GM12878 (cell line): Measurements from ENCODE around the gene ETV6. TPM values are rescaled to one million over a fixed set of nuclear protein-coding genes. Genes with fewer than 3 reads are reported as not detected.

Experiments
- ATAC-seq: fragments of 200-7000 bp; cut with Tn5 transposase; 3 replicates; pipeline ENCODE4 v1.9.1; 2020; ENCODE audit warnings: mild to moderate bottlenecking, moderate library complexity
- BruUV-seq: library from RNA; stranded (reverse); fragments of 400-500 nt; replicated peaks from 2 replicates; lab custom pipeline; 2021; lab: Mats Ljungman, UMichigan
- CTCF ChIA-PET: fragments of 300-600 bp; sonication (Branson Sonifier 250); formaldehyde crosslinking; extraction: SDS; loops from one replicate; lab custom pipeline; 2021; ENCODE audit warnings: inconsistent platforms; lab: Yijun Ruan, JAX
- POLR2A ChIA-PET: fragments of 350-600 bp; formaldehyde crosslinking; extraction: SDS; loops from one replicate; lab custom pipeline; 2021; ENCODE audit warnings: inconsistent platforms; lab: Charles Lee
- RAD21 ChIA-PET: fragments of 300-600 bp; sonication (Branson Sonifier 250); formaldehyde crosslinking; loops from one replicate; lab custom pipeline; 2023; ENCODE audit warnings: antibody characterized with exemption; ENCODE audit not compliant: unreplicated experiment; lab: Charles Lee
- SMC1A ChIA-PET: fragments of 300-600 bp; sonication (Branson Sonifier 250); formaldehyde crosslinking; loops from one replicate; lab custom pipeline; 2023; ENCODE audit not compliant: unreplicated experiment, uncharacterized antibody; lab: Charles Lee
- DNase-seq: peaks from one replicate; pipeline ENCODE4 v3.0.0-alpha.2; 2011; ENCODE audit warnings: low read depth, low spot score
- FAIRE-seq: peaks from 3 replicates; lab custom pipeline; 2011; peaks lifted over from hg19 to GRCh38; lab: Jason Lieb, UNC
- H2AFZ ChIP-seq: 2 replicates; pipeline ENCODE4 v1.6.0; 2011; ENCODE audit warnings: low read depth, low read length, control low read depth; ENCODE audit not compliant: control insufficient read depth
- H3K27ac ChIP-seq: 2 replicates; pipeline ENCODE4 v1.5.1; 2011; ENCODE audit warnings: control low read depth; ENCODE audit not compliant: control insufficient read depth, insufficient read depth
- H3K27me3 ChIP-seq, 2 experiments: replicated peaks in 1 of 2; 2 replicates each; pipeline versions ENCODE4 v1.6.0 to v1.6.1; 2011; ENCODE audit warnings: low read length in 1 of 2; ENCODE audit not compliant: control insufficient read depth in 2 of 2, insufficient read depth in 2 of 2
- H3K36me3 ChIP-seq, 2 experiments: 2 replicates each; pipeline ENCODE4 v1.5.1; 2011; ENCODE audit warnings: low read length in 1 of 2; ENCODE audit not compliant: control insufficient read depth in 2 of 2, insufficient read depth in 2 of 2
- H3K4me1 ChIP-seq: 2 replicates; pipeline ENCODE4 v1.6.1; 2011; ENCODE audit warnings: mild to moderate bottlenecking, low read length, moderate library complexity, mixed read lengths; ENCODE audit not compliant: control insufficient read depth, insufficient read depth
- H3K4me2 ChIP-seq: 2 replicates; pipeline ENCODE4 v1.6.0; 2011; ENCODE audit warnings: control low read depth; ENCODE audit not compliant: control insufficient read depth, insufficient read depth
- H3K4me3 ChIP-seq: fragments of 200-600 bp; sonication (generic); 2 replicates; pipeline ENCODE4 v1.5.1; 2016
- H3K79me2 ChIP-seq: 2 replicates; pipeline ENCODE4 v1.6.0; 2011; ENCODE audit warnings: low read length; ENCODE audit not compliant: control insufficient read depth, insufficient read depth
- H3K9ac ChIP-seq: 2 replicates; pipeline ENCODE4 v1.8.0; 2011; ENCODE audit warnings: low read length, control low read depth, mixed read lengths; ENCODE audit not compliant: control insufficient read depth, insufficient read depth
- H3K9me3 ChIP-seq: replicated peaks from 3 replicates; pipeline ENCODE4 v1.5.1; 2011; ENCODE audit warnings: mild to moderate bottlenecking, low read length; ENCODE audit not compliant: control insufficient read depth, insufficient read depth
- H4K20me1 ChIP-seq: 2 replicates; pipeline ENCODE4 v1.6.0; 2011; ENCODE audit not compliant: control insufficient read depth, insufficient read depth
- ATF7 ChIP-seq: fragments of 450-650 bp; IDR thresholded peaks from 2 replicates; pipeline ENCODE4 v1.6.1; 2016; ENCODE audit warnings: low read depth, mild to moderate bottlenecking
- BACH1 ChIP-seq: fragments of 450-650 bp; IDR thresholded peaks from 2 replicates; pipeline ENCODE4 v1.6.1; 2017; ENCODE audit warnings: mild to moderate bottlenecking, borderline replicate concordance
- CREM ChIP-seq: IDR thresholded peaks from 2 replicates; pipeline ENCODE4 v1.6.1; 2014; ENCODE audit warnings: antibody characterized with exemption, low read depth
- HCFC1 ChIP-seq: fragments of 150-350 bp; IDR thresholded peaks from 2 replicates; pipeline ENCODE4 v1.6.1; 2014; ENCODE audit warnings: low read length
- PRDM15 ChIP-seq: fragments of 450-650 bp; formaldehyde crosslinking; IDR thresholded peaks from 2 replicates; pipeline ENCODE4 v1.4.0; 2020; ENCODE audit warnings: mild to moderate bottlenecking, moderate library complexity
- RUNX3 ChIP-seq: IDR thresholded peaks from 2 replicates; pipeline ENCODE4 v1.6.1; 2012; ENCODE audit warnings: low read length, inconsistent platforms
- SMC3 ChIP-seq: IDR thresholded peaks from 2 replicates; pipeline ENCODE4 v1.6.1; 2011; ENCODE audit warnings: low read length, improper control_type of control experiment, borderline replicate concordance
- TAF1 ChIP-seq: IDR thresholded peaks from 2 replicates; pipeline ENCODE4 v1.6.1; 2011; ENCODE audit warnings: mild to moderate bottlenecking, low read depth, low read length, borderline replicate concordance
- ZBED1 ChIP-seq: IDR thresholded peaks from 2 replicates; pipeline ENCODE4 v1.6.1; 2016; ENCODE audit warnings: borderline replicate concordance
- ZNF622 ChIP-seq: fragments of 450-650 bp; IDR thresholded peaks from 2 replicates; pipeline ENCODE4 v1.6.1; 2017; ENCODE audit warnings: mild to moderate bottlenecking, inconsistent platforms
- WGBS: methylation state at CpG from one replicate; pipeline ENCODE4 v1.1.6; 2016; ENCODE audit warnings: low lambda C conversion rate; ENCODE audit not compliant: insufficient replicate concordance, insufficient coverage; ENCODE audit errors: missing lambda C conversion rate; 5-methylcytosine and 5-hydroxymethylcytosine counted together
- in situ Hi-C: fragments of 300-500 bp; cut with MboI; formaldehyde crosslinking; loops from 9 replicates; pipeline ENCODE4 v1.14.3; 2018; ENCODE audit warnings: mixed read lengths
- intact Hi-C: fragments of 100-400 bp; cut with micrococcal nuclease; formaldehyde crosslinking; loops from one replicate; pipeline ENCODE4 v1.14.2; 2022; ENCODE audit not compliant: unreplicated experiment
- polyA plus RNA-seq, 11 experiments: library from polyadenylated mRNA; depleted of rRNA in 4 of 11; unstranded in 6 of 11; stranded (reverse) in 5 of 11; fragments of >200 nt; fragmentation: Nextera tagmentation in 4 of 11; fragmentation: Illumina TruSeq in 1 of 11; extraction: Ambion mirVana in 4 of 11; extraction: Trizol in 1 of 11; gene quantifications; 1 replicate in 1 of 11; 2 replicates in 10 of 11; pipeline versions ENCODE4 v1.2.1 to v1.2.3, GENCODE V29; 2011 to 2016; ENCODE audit warnings: inconsistent platforms in 2 of 11, missing spikeins in 2 of 11, low read depth in 1 of 11
- total RNA-seq, 4 experiments: library from RNA; depleted of rRNA in 3 of 4; stranded (reverse); fragments of >200 nt in 3 of 4; fragmentation: Illumina TruSeq in 1 of 4; extraction: Trizol in 1 of 4; gene quantifications; 2 replicates each; pipeline versions ENCODE4 v1.2.1 to v1.2.3, GENCODE V29; 2013 to 2021
- TF ChIP-seq, protein P1 (sequence below): fragments of 450-650 bp; IDR thresholded peaks from 2 replicates; pipeline ENCODE4 v1.6.1; 2017; ENCODE audit warnings: low read depth, mild to moderate bottlenecking, moderate library complexity
- TF ChIP-seq, protein P2 (sequence below): fragments of 450-650 bp; IDR thresholded peaks from 2 replicates; pipeline ENCODE4 v1.6.1; 2017; ENCODE audit warnings: borderline replicate concordance

The ETV6 gene
- total and polyA plus RNA-seq, 10 of the 15 experiments (the other 5 are each of a cell fraction or from before 2014, with no cell fraction given): 6.6 to 74.8 (median 24.6) TPM

GRCh38 chr12:11696084-11696483, 46.6 kb downstream of the ETV6 start (continued):
- TF ChIP-seq, protein P1, sequence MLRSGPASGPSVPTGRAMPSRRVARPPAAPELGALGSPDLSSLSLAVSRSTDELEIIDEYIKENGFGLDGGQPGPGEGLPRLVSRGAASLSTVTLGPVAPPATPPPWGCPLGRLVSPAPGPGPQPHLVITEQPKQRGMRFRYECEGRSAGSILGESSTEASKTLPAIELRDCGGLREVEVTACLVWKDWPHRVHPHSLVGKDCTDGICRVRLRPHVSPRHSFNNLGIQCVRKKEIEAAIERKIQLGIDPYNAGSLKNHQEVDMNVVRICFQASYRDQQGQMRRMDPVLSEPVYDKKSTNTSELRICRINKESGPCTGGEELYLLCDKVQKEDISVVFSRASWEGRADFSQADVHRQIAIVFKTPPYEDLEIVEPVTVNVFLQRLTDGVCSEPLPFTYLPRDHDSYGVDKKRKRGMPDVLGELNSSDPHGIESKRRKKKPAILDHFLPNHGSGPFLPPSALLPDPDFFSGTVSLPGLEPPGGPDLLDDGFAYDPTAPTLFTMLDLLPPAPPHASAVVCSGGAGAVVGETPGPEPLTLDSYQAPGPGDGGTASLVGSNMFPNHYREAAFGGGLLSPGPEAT: no peak
- TF ChIP-seq ATF7: no peak
- TF ChIP-seq ZBED1: no peak
- no peak for TF ChIP-seq BACH1
- TF ChIP-seq CREM: no peak

DNA sequence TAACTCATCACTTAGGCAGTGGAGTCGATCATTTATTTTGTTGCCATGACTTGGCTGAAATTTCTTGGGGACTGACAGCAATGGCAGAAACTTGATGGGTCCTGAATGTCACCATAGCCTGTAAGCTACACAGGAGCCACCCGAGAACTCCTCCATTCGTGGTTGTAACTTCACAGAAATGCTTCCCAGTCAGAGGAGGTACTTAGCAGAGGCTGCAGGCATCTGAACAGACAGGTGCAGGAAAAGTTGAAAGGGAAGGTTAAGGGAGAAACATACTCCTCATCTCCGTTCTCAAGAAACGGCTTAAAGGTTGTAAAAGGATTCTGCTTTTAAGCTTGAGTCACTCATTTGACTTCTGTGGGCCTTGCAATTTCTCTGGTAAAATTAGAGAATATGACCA, 47.7 kb downstream of the ETV6 start:
- CTCF ChIA-PET: no interaction called here
- POLR2A ChIA-PET: no interaction called here
- no peak for TF ChIP-seq TAF1
- TF ChIP-seq, protein P2, sequence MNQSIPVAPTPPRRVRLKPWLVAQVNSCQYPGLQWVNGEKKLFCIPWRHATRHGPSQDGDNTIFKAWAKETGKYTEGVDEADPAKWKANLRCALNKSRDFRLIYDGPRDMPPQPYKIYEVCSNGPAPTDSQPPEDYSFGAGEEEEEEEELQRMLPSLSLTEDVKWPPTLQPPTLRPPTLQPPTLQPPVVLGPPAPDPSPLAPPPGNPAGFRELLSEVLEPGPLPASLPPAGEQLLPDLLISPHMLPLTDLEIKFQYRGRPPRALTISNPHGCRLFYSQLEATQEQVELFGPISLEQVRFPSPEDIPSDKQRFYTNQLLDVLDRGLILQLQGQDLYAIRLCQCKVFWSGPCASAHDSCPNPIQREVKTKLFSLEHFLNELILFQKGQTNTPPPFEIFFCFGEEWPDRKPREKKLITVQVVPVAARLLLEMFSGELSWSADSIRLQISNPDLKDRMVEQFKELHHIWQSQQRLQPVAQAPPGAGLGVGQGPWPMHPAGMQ: no peak
- TF ChIP-seq ZBED1: no peak
- no peak for TF ChIP-seq ATF7
- TF ChIP-seq SMC3: no peak
- no peak for TF ChIP-seq PRDM15 (CRISPR knock-in tag)
- TF ChIP-seq ZNF622: no peak
- TF ChIP-seq RUNX3: no peak
- TF ChIP-seq HCFC1: no peak

More for the DNA sequence above, 47.7 kb downstream of the ETV6 start:
- Histone ChIP-seq H3K27me3 (no peaks in the 10 kb centered on the region), H3K36me3 (peaks cover 6 to 26% of the 10 kb centered on the region in 2 experiments), H2AFZ (no peak overlapping the region), H4K20me1 (peaks cover 5% of the 10 kb centered on the region; the same call in 1 of the 2 replicates), H3K9me3 (peaks cover 17% of the 10 kb centered on the region; the same call in 2 of the 3 replicates), H3K4me1 (peaks cover 7% of the 10 kb centered on the region), H3K4me3 (no peak overlapping the region), H3K79me2 (peaks cover 90% of the 10 kb centered on the region), H3K27ac (no peak overlapping the region), H3K4me2 (no peak overlapping the region), H3K9ac (no peak overlapping the region)
- ATAC-seq: no peak
- 96% methylated on average over 5 of the region's 5 CpGs for WGBS
- in situ Hi-C loops (no loop called here), intact Hi-C loops (no loop called here)
- SMC1A ChIA-PET: interaction anchor here (1.3 kb wide), 1 partner anchor 43 kb away, joined by 3 read pairs; no protein-coding TSS in a partner anchor
- no peak for DNase-seq
- RAD21 ChIA-PET: interaction anchor here (1.0 kb wide), 1 partner anchor 42 kb away, joined by 3 read pairs; no protein-coding TSS in a partner anchor
- FAIRE-seq: no peak
- BruUV-seq: no TSS peak
